NCI-H1930 (cell line): ENCODE measurements around the gene SLC5A12.
"Not testable (repeated sequence)": the region's sequence is repeated elsewhere in the genome, so short reads cannot be mapped to it uniquely, and the experiment has no call there.

Experiments used
- DNase-seq, 2 experiments: peaks; one replicate each; lab custom pipeline; 2025; lab: John Stamatoyannopoulos, UW

SLC5A12 gene

DNA sequence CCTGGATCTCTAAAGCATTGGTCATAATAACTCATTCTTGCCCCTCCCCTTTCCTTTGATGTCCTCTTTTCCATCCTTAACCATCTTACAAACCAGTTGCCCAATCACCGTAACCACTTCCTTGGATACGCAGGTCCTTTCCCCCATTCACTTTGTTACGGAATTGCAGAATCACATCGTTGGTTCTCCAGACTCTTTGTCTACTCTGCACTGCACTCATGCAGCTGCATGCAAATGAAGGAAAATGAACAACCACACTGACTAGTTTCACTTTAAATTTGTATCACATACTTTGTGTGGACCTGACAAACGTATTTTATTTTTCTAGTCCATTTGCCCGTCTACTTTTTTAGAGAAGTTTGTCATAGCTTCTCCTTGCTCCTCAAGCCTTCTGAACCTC is 69.9 kb downstream of the SLC5A12 start:
- no peak for DNase-seq

DNA sequence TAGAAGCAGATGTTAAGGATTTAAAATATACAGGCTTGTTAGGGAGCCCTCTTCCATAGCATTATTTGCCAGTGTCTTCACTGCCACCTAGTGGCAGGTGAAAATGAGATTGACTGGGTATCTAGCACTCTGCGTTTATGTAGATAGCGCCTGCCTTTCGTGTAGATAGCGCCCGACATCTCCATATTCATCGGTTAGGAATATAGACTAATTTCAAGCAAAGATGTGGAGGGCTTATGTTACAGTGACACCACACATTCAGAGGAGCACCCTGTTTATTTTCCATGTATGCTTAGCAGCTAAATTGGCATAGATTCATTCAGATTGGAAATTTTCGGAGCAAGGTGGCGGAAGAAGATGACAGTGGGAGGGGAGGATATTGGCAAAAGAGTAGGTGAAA is 72.0 kb downstream of the SLC5A12 start:
- peak; percentile 7 to 8 for DNase-seq

DNA sequence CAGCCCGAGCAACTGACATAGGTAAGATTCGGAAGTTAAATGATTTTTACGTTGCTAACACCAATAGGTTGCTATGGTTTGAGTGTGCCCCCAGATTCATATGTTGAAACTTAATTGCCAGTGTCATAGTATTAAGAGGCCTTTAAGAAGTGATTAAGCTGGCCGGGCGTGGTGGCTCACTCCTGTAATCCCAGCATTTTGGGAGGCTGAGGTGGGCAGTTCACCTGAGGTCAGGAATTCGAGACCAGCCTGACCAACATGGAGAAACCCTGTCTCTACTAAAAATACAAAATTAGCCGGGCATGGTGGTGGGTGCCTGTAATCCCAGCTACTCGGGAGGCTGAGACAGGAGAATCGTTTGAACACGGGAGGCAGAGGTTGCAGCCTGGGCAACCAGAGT is 78.5 kb downstream of the SLC5A12 start:
- DNase-seq, result not testable (repeated sequence)

DNA sequence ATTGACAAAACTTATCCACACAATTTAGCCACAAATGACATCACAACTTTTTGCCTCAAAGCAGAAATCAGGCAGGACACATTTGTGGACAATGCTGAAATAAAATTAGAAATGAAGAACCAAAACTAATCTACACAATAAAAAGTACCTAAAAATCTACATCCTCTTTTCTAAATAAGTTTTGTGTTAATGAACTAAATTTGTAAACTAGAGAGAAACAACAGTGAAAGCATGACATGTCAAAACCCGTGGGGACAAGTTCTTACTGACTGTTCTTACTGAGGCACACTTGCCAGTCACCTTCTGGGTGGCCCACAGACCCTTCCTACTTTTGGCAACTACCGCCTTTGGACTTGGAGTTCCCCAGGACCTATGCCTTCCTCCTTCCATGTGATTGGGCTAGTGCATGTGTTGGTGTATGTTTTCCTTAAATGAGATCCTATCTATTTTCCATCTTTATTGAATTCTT is 89.1 kb downstream of the SLC5A12 start:
- DNase-seq, result no peak

DNA sequence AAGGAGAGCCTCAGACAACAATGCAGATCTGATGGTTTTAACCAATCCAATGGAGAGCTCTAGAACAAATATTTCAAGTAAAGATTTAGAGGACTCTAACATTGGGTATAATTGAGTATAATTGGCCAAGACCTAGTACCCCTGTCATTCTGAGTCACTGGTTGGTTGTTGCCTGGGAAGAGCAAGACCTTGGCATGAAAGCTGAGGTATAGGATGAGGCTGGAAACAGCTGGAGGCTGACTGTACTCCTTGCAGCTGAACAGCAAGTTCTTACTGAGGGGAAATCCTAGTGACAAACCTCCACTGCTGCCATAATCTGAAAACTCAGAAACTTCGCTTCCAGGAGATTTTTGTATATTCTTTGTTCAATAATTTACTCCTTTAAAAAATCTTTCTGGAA is 95.5 kb downstream of the SLC5A12 start:
- no peak for DNase-seq

DNA sequence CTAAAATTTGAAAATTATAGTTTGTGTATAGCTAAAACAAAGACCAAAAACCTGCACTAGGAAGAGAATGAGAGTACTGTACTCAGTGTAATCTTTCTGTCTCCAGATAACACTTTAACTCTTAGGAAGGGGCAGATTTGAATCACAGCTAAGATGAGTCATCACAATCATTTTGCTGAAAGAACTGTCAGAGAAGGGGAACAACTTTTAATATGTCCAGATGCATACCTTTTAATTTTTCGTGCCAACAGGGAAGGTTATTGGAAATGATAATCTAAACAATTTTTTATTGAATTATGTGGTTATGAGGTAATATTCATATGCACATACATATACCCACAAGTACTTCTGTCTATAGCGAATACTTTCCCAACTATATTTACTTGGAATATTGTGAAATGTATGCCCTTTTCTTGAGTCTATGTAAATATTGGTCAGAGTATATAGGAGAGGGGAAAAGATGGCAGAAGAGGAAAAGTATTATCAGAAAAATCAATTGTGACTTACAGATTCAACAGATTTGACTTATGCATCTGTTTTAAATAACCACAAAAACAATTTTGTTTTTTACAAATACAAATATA is 98.7 kb downstream of the SLC5A12 start:
- DNase-seq, result no peak

DNA sequence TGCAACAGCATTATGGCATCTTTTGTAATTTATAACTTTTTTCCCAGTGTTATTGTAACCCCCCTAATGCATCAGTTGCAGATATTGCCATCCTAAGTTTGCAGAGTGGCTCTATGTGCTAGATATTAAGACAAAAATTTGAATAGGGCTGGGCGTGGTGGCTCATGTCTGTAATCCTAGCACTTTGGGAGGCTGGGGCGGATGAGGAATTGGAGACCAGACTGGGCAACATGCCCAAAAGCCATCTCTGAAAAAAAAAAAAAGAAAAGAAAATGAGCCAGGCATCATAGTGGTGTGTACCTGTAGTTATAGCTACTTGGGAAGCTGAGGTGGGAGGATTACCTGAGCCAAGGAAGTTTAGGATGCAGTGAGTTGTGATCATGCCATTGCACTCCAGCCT is 99.7 kb downstream of the SLC5A12 start:
- no peak for DNase-seq

DNA sequence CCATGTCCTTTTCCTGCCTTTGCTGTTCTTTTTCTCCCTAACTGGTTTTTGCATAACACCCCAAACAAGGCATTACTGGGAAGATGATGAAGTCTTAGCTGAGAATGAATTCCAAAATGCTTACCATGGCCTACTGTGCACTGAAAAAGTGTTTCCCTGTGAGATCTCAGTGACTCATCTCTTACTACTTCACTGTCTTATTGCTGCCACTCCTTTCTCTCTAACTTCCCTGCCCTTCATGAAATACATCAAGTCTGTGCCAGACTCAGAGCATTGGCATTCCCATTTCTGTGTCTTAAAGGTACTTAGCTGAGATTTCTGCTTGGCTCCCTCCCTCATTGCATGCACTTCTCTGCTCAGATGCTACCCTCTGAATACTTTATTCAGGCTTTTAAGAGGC is 100.7 kb downstream of the SLC5A12 start:
- no peak for DNase-seq

DNA sequence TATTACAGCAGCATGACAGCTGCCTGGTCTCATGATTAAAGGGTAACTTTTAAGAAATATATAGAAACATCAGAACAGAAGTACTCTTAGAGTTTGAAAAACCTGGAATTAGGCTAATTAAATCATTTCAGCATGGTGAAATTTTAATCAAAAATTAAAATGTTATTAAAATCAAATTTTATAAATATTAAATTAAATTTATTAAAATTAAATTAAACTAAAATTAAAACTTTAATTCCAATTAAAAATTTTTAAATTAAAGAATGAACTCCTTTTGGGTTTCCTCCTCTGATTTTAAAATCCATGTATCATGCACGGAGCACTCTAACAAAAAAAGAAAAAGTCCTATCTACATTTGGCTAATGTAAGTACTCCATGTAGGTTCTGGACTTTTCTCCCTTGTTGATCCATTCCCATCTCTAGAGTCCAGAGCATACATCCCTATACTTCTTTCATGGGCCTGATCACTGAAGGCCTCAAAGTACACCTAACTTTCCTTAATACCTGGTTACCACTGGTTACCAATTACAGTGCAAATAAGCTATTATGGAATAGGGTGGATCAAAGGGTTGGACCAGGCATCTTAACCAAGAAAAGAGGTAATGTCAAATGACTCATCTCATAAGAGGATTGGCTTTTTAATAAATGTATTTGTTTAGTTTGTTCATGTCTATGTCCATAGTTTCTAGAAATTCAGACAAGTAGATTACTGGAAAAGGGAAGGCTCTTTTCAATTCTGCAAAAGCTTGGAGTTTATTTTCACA is 101.4 kb downstream of the SLC5A12 start:
- peak in 1 of 2 experiments; percentile 19 for DNase-seq

DNA sequence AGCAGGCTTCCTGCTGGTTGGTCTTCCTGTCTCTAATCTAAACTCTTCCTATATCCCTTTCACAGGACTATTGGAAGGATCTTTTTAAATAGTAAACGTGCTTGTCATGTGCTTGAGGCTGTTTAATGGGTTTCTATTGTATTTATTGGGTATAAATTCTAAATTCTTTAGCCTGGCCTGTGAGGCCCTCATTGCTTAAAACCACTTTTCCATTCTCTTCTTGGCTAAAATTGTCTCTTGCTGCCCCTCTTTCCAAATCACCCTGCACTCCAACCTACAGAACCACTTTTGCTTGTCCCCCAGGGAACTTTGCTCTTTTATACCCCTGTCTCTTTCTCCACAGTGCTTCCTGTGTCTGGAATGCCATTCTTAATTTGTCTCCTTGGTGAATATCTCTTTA is 103.4 kb downstream of the SLC5A12 start:
- no peak for DNase-seq
